Gastroesophageal sphincter (tissue), 3 donors: ENCODE measurements around the gene RAB25.

ENCODE experiments used
- CTCF ChIP-seq, 4 experiments: fragments of 200-600 bp in 2 of 4; fragments of 450-650 bp in 2 of 4; sonication (generic) in 1 of 4; IDR thresholded peaks; one replicate each; pipeline ENCODE4 v1.5.1; 2017 to 2019; ENCODE audit warnings: antibody characterized with exemption in 4 of 4, mild to moderate bottlenecking in 2 of 4, moderate library complexity in 2 of 4
- EP300 ChIP-seq: sonication (generic); formaldehyde crosslinking; IDR thresholded peaks from one replicate; pipeline ENCODE4 v1.6.1; 2017; ENCODE audit warnings: antibody characterized with exemption, mild to moderate bottlenecking
- POLR2A ChIP-seq, 2 donors: fragments of 450-650 bp; IDR thresholded peaks; one replicate each; pipeline ENCODE4 v1.6.1; 2017; ENCODE audit warnings: antibody characterized with exemption in 2 of 2, mild to moderate bottlenecking in 2 of 2, moderate library complexity in 1 of 2

DNA sequence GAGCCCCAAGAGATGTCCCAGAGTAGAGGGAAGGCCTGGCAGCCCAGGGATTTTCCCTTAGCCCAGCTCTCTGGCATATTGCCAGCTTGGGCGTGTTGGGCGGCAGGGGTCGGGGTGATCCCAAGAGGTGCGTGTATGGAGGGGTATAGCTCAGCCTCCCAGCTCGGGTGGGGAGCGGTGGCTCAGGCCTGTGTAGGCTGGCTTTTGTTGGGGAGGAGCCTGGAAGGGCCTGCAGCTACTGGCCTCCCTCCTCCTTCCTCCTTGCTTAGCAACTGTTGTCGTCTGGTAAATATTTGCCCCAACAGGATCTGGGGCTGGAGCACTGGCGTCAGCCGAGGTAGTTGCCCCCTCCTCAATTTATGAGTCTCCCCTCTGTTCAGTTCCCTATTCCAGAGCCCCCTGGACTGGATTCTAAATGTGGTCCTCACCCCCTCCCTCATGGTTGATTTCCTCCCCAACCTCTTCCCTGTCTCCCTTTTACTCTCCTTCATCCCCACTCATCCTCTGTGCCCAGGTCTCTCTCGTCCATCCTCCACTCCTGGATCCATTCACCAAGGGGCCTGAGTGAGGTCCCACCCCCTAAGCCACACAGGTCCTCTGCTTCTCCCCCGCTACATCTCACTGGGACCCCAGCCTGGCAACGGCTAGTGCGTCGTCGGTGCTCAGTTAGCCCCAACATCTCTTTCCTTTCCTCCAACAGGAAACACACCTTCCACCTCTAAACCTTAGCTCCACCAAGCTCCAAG lies 43.3 kb downstream of the RAB25 start:
- TF ChIP-seq EP300 (no peak), CTCF (IDR thresholded peaks at IDR 0.05) (no peak), POLR2A (IDR thresholded peaks at IDR 0.05) (no peak)
